GM23248 (cell line): ENCODE measurements around the gene SAMD8. TPM values are rescaled to one million over a fixed set of nuclear protein-coding genes. Genes with fewer than 3 reads are reported as not detected.

ENCODE experiments used
- DNase-seq: peaks from one replicate; pipeline ENCODE4 v3.0.0-alpha.2; 2015
- H2AFZ ChIP-seq: fragments of 200-600 bp; sonication (generic); 2 replicates; pipeline ENCODE4 v1.6.1; 2016; ENCODE audit warnings: antibody characterized with exemption
- H3F3A ChIP-seq: fragments of 200-600 bp; sonication (generic); 2 replicates; pipeline ENCODE4 v1.6.1; 2016; ENCODE audit warnings: mild to moderate bottlenecking, antibody characterized with exemption, mixed run types; ENCODE audit not compliant: insufficient read depth
- H3K27ac ChIP-seq: fragments of 200-600 bp; sonication (generic); 2 replicates; pipeline ENCODE4 v1.5.1; 2016; ENCODE audit warnings: mild to moderate bottlenecking
- H3K27me3 ChIP-seq: fragments of 200-600 bp; sonication (generic); replicated peaks from 2 replicates; pipeline ENCODE4 v1.6.1; 2016; ENCODE audit warnings: mild to moderate bottlenecking; ENCODE audit not compliant: insufficient read depth
- H3K36me3 ChIP-seq: fragments of 200-600 bp; sonication (generic); 2 replicates; pipeline ENCODE4 v1.6.1; 2016; ENCODE audit warnings: low read depth, mild to moderate bottlenecking
- H3K4me1 ChIP-seq: fragments of 200-600 bp; sonication (generic); 2 replicates; pipeline ENCODE4 v1.6.1; 2016; ENCODE audit warnings: mild to moderate bottlenecking; ENCODE audit not compliant: insufficient read depth
- H3K4me2 ChIP-seq: fragments of 200-600 bp; sonication (generic); one replicate; pipeline ENCODE4 v1.6.1; 2016; ENCODE audit warnings: mild to moderate bottlenecking; ENCODE audit not compliant: unreplicated experiment
- H3K4me3 ChIP-seq: fragments of 200-600 bp; sonication (generic); 2 replicates; pipeline ENCODE4 v1.5.1; 2016; ENCODE audit warnings: mild to moderate bottlenecking
- H3K79me2 ChIP-seq: fragments of 200-600 bp; sonication (generic); 2 replicates; pipeline ENCODE4 v1.6.1; 2016; ENCODE audit warnings: mild to moderate bottlenecking; ENCODE audit not compliant: insufficient read depth
- H3K9ac ChIP-seq: fragments of 200-600 bp; sonication (generic); 2 replicates; pipeline ENCODE4 v1.6.1; 2016; ENCODE audit warnings: mild to moderate bottlenecking
- H3K9me2 ChIP-seq: fragments of 200-600 bp; sonication (generic); 2 replicates; pipeline ENCODE4 v1.6.1; 2016; ENCODE audit warnings: mixed run types, mild to moderate bottlenecking, moderate library complexity; ENCODE audit not compliant: insufficient read depth
- H3K9me3 ChIP-seq: fragments of 200-600 bp; sonication (generic); one replicate; pipeline ENCODE4 v1.6.1; 2017; ENCODE audit warnings: low read depth
- H4K20me1 ChIP-seq: fragments of 200-600 bp; sonication (generic); 2 replicates; pipeline ENCODE4 v1.6.0; 2016; ENCODE audit not compliant: insufficient read depth
- EZH2 ChIP-seq: fragments of 200-600 bp; sonication (generic); IDR thresholded peaks from 2 replicates; pipeline ENCODE4 v1.6.1; 2018; ENCODE audit warnings: antibody characterized with exemption, mild to moderate bottlenecking; ENCODE audit not compliant: insufficient read depth, poor library complexity, severe bottlenecking
- EZH2phosphoT487 ChIP-seq: fragments of 200-600 bp; sonication (generic); IDR thresholded peaks from 2 replicates; pipeline ENCODE4 v1.6.1; 2018; ENCODE audit warnings: antibody characterized with exemption, moderate library complexity, mild to moderate bottlenecking, low read depth; ENCODE audit not compliant: insufficient read depth
- WGBS, 2 experiments: methylation state at CpG; one replicate each; pipeline ENCODE4 v1.1.6; 2015 to 2017; ENCODE audit warnings: low lambda C conversion rate in 2 of 2, low coverage in 1 of 2; ENCODE audit errors: missing lambda C conversion rate in 2 of 2; 5-methylcytosine and 5-hydroxymethylcytosine counted together
- in situ Hi-C: fragments of 300-500 bp; cut with MboI; formaldehyde crosslinking; loops from 2 replicates; pipeline ENCODE4 v1.15.0; 2020
- polyA plus RNA-seq: library from polyadenylated mRNA; unstranded; fragments of >200 nt; fragmentation: Nextera tagmentation; extraction: Ambion mirVana; gene quantifications from 2 replicates; pipeline ENCODE4 v1.2.1, GENCODE V29; 2016
- total RNA-seq: library from RNA; depleted of rRNA; stranded (reverse); fragments of >200 nt; shearing (Covaris generic); gene quantifications from 2 replicates; pipeline ENCODE4 v1.2.3, GENCODE V29; 2014

Gene SAMD8
- total and polyA plus RNA-seq, 2 experiments from 2014 or later: 16.9 to 30.5 TPM

DNA sequence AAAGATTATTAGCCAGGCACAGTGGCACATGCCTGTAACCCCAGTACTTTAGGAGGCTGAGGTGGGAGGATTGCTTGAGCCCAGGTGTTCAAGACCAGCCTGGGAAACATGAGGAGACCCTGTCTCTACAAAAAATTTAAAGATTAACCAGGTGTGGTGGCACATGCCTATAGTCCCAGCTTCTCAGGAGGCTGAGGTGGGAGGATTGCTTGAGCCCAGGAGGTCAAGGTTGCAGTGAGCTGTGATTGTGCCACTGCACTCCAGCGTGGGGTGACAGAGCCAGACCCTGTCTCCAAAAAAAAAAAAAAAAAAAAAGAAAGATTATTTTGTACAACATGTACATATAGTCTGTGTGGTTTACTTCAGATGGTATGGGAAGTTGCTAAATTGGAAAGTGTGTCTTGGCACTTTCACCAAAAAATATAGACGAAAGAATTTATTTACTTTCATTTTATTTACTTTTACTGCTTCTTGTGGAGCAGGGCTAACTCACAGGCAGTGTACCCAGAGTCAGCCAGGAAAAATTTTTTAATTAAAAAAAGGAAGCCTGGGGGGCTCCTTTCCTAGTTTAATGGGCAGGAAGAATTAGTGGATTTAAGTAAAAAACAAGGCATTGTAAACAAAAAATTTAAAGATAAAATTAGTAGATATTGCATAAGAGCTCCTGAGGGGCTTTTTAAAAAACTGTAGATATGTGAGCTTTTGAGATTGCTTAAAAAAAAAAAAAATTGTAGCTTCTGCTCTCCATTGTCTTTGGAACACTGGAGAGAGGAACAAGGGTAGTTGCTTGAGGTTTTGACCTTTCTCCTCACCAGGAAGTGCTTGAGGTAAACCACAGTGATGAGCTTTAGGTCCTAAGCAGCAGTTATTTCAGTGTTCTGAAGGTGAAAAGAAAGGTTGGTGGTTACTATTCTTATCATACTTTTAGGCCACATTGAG, 54.5 kb downstream of the SAMD8 start:
- no peak for DNase-seq
- Histone ChIP-seq H3K9me3 (no peaks in the 10 kb centered on the region), H3K27ac (no peak overlapping the region), H3K4me2 (no peak overlapping the region), H3K9me2 (no peaks in the 10 kb centered on the region), H4K20me1 (no peaks in the 10 kb centered on the region), H3K4me1 (peaks cover 8% of the 10 kb centered on the region), H2AFZ (no peak overlapping the region), H3K27me3 (no peaks in the 10 kb centered on the region), H3K4me3 (no peak overlapping the region), H3K9ac (no peak overlapping the region), H3K79me2 (peaks cover 63% of the 10 kb centered on the region), H3K36me3 (0 out of 2 replicates have a peak, but pooled peaks cover 4% of the 10 kb centered on the region), H3F3A (no peaks in the 10 kb centered on the region; the same call in 1 of the 2 replicates)
- TF ChIP-seq EZH2phosphoT487 (no peak), EZH2 (no peak)
- in situ Hi-C loops: no loop called here
- 90 to 96% methylated on average over 2 of the region's 2 CpGs for WGBS, 2 experiments

DNA sequence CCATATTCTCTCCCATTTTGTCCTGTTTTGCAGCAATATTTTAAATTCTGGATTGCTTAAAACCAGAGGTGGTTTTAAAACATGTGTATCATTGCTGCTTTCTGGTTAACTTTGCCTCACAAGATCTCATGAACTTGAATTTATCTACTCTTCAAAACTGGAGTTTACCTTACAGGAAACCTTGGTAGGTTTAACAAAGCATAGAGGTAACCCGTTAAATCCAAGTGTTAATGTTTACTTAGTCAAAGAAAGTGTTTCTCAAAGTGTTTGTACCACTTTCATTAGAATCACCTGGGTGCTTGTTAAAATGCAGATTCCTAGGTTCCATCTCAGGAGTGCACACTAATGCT, 55.1 kb downstream of the SAMD8 start:
- H3K9me3 ChIP-seq: no peaks in the 10 kb centered on the region
- no peak overlapping the region for H3K27ac ChIP-seq
- no peak overlapping the region for H3K4me3 ChIP-seq
- H3K79me2 ChIP-seq: peaks cover 61% of the 10 kb centered on the region
- H3K4me2 ChIP-seq: no peak overlapping the region
- in situ Hi-C loops: no loop called here
- no peak overlapping the region for H3K9ac ChIP-seq
- 0 out of 2 replicates have a peak, but pooled peaks cover 4% of the 10 kb centered on the region for H3K36me3 ChIP-seq
- H3K27me3 ChIP-seq: no peaks in the 10 kb centered on the region
- H2AFZ ChIP-seq: no peak overlapping the region
- TF ChIP-seq EZH2: no peak
- no peak for TF ChIP-seq EZH2phosphoT487
- no peaks in the 10 kb centered on the region for H4K20me1 ChIP-seq
- no peaks in the 10 kb centered on the region; the same call in 1 of the 2 replicates for H3F3A ChIP-seq
- H3K4me1 ChIP-seq: peaks cover 8% of the 10 kb centered on the region
- H3K9me2 ChIP-seq: no peaks in the 10 kb centered on the region
- no peak for DNase-seq
- WGBS, 2 experiments: 96% methylated on average over 1 of the region's 1 CpG

DNA sequence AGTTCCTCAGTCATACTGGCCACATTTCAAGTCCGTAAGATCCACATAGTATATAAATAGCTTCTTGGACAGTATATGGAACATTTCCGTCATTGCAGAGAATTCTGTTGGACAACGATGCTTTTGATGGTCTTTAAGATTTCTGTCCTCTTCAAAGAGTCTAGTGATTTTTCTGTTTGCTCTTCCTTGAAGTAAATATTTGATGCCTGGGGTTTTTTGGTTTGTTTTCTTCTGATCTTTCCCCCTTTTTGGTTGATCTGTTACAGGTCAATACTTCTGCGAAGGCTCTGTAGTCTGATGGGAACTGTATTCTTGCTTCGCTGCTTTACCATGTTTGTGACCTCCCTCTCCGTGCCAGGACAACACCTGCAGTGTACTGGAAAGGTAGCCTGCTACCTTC, 56.8 kb downstream of the SAMD8 start:
- TF ChIP-seq EZH2phosphoT487: no peak
- TF ChIP-seq EZH2: no peak
- H2AFZ ChIP-seq: no peak overlapping the region
- peaks cover 54% of the 10 kb centered on the region for H3K79me2 ChIP-seq
- peaks cover 7% of the 10 kb centered on the region for H3K36me3 ChIP-seq
- WGBS, 2 experiments: 88 to 91% methylated on average over 6 of the region's 6 CpGs
- in situ Hi-C loops: no loop called here
- no peak for DNase-seq
- H3F3A ChIP-seq: no peaks in the 10 kb centered on the region; the same call in 1 of the 2 replicates
- H3K27ac ChIP-seq: no peak overlapping the region
- H3K4me3 ChIP-seq: no peak overlapping the region
- H3K9ac ChIP-seq: no peak overlapping the region
- no peaks in the 10 kb centered on the region for H4K20me1 ChIP-seq
- no peaks in the 10 kb centered on the region for H3K27me3 ChIP-seq
- H3K9me2 ChIP-seq: no peaks in the 10 kb centered on the region
- no peaks in the 10 kb centered on the region for H3K9me3 ChIP-seq
- H3K4me1 ChIP-seq: peaks cover 8% of the 10 kb centered on the region
- H3K4me2 ChIP-seq: no peak overlapping the region

DNA sequence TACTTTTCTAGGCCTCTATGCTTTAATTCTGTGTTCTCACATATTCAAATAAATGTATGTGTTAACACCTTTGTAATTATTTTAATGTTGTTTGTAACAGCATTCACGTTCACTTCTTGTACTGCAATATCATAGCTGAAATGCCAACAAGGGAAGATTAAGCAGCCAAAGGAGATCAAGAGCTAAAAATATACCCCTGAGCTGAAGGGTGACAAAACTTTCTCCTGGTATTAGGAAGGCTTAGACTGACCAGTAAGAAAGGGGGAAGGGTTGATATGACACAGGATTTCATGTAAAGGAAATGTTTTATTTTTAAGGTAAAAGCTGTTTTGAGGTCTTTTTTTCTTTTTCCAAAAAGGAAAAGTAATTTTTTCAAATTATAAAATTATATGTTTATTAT, 58.8 kb downstream of the SAMD8 start:
- H3K4me3 ChIP-seq: no peak overlapping the region
- no peaks in the 10 kb centered on the region for H4K20me1 ChIP-seq
- TF ChIP-seq EZH2phosphoT487 (no peak), EZH2 (no peak)
- H3F3A ChIP-seq: no peaks in the 10 kb centered on the region; the same call in 1 of the 2 replicates
- no peak overlapping the region for H2AFZ ChIP-seq
- in situ Hi-C loops: no loop called here
- peaks cover 6% of the 10 kb centered on the region for H3K36me3 ChIP-seq
- peaks cover 8% of the 10 kb centered on the region for H3K4me1 ChIP-seq
- H3K9me3 ChIP-seq: no peaks in the 10 kb centered on the region
- H3K9ac ChIP-seq: no peak overlapping the region
- peaks cover 47% of the 10 kb centered on the region for H3K79me2 ChIP-seq
- WGBS, 2 experiments: 67 to 72% methylated on average over 1 of the region's 1 CpG
- DNase-seq: no peak
- H3K27ac ChIP-seq: no peak overlapping the region
- no peaks in the 10 kb centered on the region for H3K27me3 ChIP-seq
- no peaks in the 10 kb centered on the region for H3K9me2 ChIP-seq
- no peak overlapping the region for H3K4me2 ChIP-seq
